Measurements from ENCODE around the gene MAGEB6.
"Not testable (repeated sequence)": the region's sequence is repeated elsewhere in the genome, so short reads cannot be mapped to it uniquely, and the experiment has no call there.

The MAGEB6 gene

GRCh38 chrX:26192204-26192603, at the start of gene MAGEB6:
Gene MAGEB6 (plus strand): TSS chrX:26192440. CDS start chrX:26193847, 1,407 bp downstream.
- no peak for DNase-seq

DNA sequence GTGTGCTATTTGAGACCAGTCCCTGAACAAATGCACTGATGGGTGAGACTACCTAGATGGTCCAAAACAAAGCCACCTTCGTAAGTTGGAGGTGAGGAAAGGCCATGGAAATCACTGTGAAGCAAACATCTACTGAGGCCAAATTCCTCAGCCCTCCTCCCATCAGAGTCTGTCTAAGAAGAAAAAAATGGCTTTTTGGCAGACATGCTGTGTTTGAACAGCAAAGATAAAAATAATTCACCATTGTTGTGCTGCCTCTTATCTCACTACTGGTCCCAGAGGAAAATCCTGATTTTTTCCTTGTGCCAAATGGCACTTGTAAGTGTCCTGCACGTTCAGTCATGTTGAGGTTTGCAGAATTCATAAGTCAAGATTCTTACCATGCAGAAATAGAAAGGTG, 46.2 kb upstream of the MAGEB6 start:
- no peak for DNase-seq

DNA sequence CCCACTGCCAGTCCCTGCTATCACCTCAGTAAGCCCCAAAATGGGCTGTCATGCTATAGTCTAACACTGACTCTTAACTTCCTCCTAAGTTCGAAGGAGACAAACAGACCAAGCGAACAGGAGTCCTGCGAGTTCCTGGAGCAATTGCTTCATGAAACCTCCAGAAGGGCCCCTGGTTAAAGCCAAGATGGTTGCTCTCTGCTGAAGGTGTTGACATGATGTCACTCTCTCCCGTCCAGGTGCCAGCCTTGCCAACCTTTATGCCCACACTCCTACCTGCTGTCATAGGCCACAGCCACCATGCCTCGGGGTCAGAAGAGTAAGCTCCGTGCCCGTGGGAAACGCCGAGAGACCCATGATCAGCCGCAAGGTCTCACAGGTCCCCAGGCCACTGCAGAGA, 31.9 kb upstream of the MAGEB6 start, which contains the start of gene MAGEB6B:
MAGEB6B (plus strand) TSS at position 301 of the 400 bp plus-strand sequence; CDS start at position 301, 0 bp downstream.
- no peak for DNase-seq

GRCh38 chrX:26203561-26203960, 11.3 kb downstream of the MAGEB6 start:
- DNase-seq: no peak

DNA sequence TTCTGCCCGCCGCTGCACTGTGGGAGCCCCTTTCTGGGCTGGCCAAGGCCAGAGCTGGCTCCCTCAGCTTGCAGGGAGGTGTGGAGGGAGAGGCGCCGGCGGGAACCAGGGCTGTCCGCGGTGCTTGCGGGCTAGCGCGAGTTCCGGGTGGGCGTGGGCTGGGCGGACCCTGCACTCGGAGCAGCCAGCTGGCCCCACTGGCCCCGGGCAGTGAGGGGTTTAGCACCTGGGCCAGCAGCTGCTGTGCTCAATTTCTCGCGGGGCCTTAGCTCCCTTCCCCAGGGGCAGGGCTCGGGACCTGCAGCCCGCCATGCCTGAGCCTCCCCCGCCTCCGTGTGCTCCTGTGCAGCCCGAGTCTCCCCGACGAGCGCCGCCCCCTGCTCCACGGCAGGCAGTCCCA, 12.5 kb downstream of the MAGEB6 start:
- not testable (repeated sequence) for DNase-seq

GRCh38 chrX:26208012-26208411, 15.8 kb downstream of the MAGEB6 start:
- no peak for DNase-seq

DNA sequence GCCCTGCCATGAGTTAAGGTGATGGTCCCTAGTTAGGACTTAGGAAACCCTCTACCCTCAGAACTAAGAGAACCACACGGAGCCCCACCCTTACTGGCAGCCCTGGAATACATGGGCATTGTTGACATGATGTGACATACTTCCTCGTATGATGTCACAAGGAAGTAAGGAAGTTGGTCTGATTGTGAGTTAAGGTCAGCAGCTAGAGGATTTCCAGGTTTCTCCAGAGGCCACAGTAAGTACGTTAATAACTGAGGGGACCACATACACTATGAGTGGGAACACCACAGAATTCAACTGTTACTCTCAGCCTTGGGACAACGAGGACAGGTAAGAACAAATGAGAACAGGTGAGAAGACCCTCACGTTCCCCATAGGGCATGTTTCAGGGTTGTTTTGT, 23.6 kb downstream of the MAGEB6 start, which contains the start of gene MAGEB5:
MAGEB5 (plus strand) TSS at position 301 of the 400 bp plus-strand sequence. CDS start 1,133 bp downstream, outside the sequence.
- DNase-seq: no peak

DNA sequence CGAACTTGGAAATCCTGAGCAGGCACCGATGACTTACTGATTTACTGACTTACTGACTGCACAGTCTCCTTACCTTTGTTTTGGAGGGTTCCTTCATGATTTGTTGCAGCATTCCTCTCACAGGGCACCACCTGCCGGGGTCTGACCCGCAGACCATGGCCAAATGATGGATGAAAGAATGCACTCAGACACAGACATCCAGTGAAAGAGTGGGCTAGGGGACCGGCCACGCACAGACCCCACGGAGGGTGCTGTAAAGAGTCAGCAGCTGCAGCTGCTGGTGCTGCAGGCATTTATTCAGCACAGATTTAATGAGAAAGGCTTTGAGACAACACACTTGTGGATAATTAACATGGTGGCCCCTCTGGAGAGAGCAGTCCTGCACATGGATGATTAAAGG, 27.1 kb downstream of the MAGEB6 start:
- DNase-seq: no peak

- DNase-seq: no peak
Measured at GRCh38 chrX:26234177-26234576, 41.9 kb downstream of the MAGEB6 start.
